Hepatocyte (in vitro differentiated cells): Measurements from ENCODE around the gene GPD2. TPM values are rescaled to one million over a fixed set of nuclear protein-coding genes. Genes with fewer than 3 reads are reported as not detected.

ENCODE experiments used
- DNase-seq: peaks from one replicate; pipeline ENCODE4 v3.0.0-alpha.2; 2016; ENCODE audit warnings: low spot score
- H2AFZ ChIP-seq: fragments of 200-600 bp; sonication (generic); 2 replicates; pipeline ENCODE4 v1.6.0; 2016; ENCODE audit warnings: antibody characterized with exemption, mild to moderate bottlenecking
- H3K27ac ChIP-seq: fragments of 200-600 bp; sonication (generic); 2 replicates; pipeline ENCODE4 v1.5.1; 2016; ENCODE audit warnings: mild to moderate bottlenecking
- H3K27me3 ChIP-seq: fragments of 200-600 bp; sonication (generic); 2 replicates; pipeline ENCODE4 v1.6.1; 2016
- H3K36me3 ChIP-seq: fragments of 200-600 bp; sonication (generic); replicated peaks from 2 replicates; pipeline ENCODE4 v1.5.1; 2016; ENCODE audit warnings: low read depth; ENCODE audit not compliant: insufficient read depth
- H3K4me1 ChIP-seq: fragments of 200-600 bp; sonication (generic); 2 replicates; pipeline ENCODE4 v1.5.1; 2016; ENCODE audit warnings: mild to moderate bottlenecking, moderate library complexity; ENCODE audit not compliant: insufficient read depth
- H3K4me2 ChIP-seq: fragments of 200-600 bp; sonication (generic); 2 replicates; pipeline ENCODE4 v1.6.0; 2016
- H3K4me3 ChIP-seq: fragments of 200-600 bp; sonication (generic); 2 replicates; pipeline ENCODE4 v1.5.1; 2016; ENCODE audit warnings: mild to moderate bottlenecking
- H3K79me2 ChIP-seq: fragments of 200-600 bp; sonication (generic); 2 replicates; pipeline ENCODE4 v1.6.0; 2017; ENCODE audit warnings: mild to moderate bottlenecking
- H3K9me2 ChIP-seq: fragments of 200-600 bp; sonication (generic); replicated peaks from 2 replicates; pipeline ENCODE4 v1.6.0; 2017; ENCODE audit warnings: mild to moderate bottlenecking; ENCODE audit not compliant: insufficient read depth
- H3K9me3 ChIP-seq: fragments of 200-600 bp; sonication (generic); 2 replicates; pipeline ENCODE4 v1.5.1; 2016; ENCODE audit warnings: low read depth, mild to moderate bottlenecking
- H4K20me1 ChIP-seq: fragments of 200-600 bp; sonication (generic); 2 replicates; pipeline ENCODE4 v1.6.0; 2016; ENCODE audit warnings: mild to moderate bottlenecking; ENCODE audit not compliant: insufficient read depth, poor library complexity, severe bottlenecking
- EZH2 ChIP-seq: fragments of 200-600 bp; sonication (generic); IDR thresholded peaks from 2 replicates; pipeline ENCODE4 v1.6.1; 2016; ENCODE audit warnings: antibody characterized with exemption, mild to moderate bottlenecking, borderline replicate concordance
- EZH2phosphoT487 ChIP-seq: fragments of 200-600 bp; sonication (generic); IDR thresholded peaks from one replicate; pipeline ENCODE4 v1.6.1; 2018; ENCODE audit warnings: antibody characterized with exemption, mild to moderate bottlenecking, low read depth, moderate library complexity; ENCODE audit not compliant: unreplicated experiment, severe bottlenecking
- WGBS: methylation state at CpG from one replicate; pipeline ENCODE4 v1.1.6; 2016; ENCODE audit warnings: low lambda C conversion rate; ENCODE audit errors: missing lambda C conversion rate; 5-methylcytosine and 5-hydroxymethylcytosine counted together
- polyA plus RNA-seq: library from polyadenylated mRNA; unstranded; fragments of >200 nt; fragmentation: Nextera tagmentation; extraction: Ambion mirVana; gene quantifications from 2 replicates; pipeline ENCODE4 v1.2.1, GENCODE V29; 2016
- total RNA-seq: library from RNA; depleted of rRNA; stranded (reverse); fragments of >200 nt; gene quantifications from 2 replicates; pipeline ENCODE4 v1.2.3, GENCODE V29; 2014
- TF ChIP-seq, protein P1 (sequence below): fragments of 200-600 bp; sonication (generic); IDR thresholded peaks from 2 replicates; pipeline ENCODE4 v1.5.1; 2016; ENCODE audit warnings: antibody characterized with exemption, mild to moderate bottlenecking; ENCODE audit not compliant: poor library complexity

Gene GPD2
- total and polyA plus RNA-seq, 2 experiments from 2014 or later, result 10.8 to 71.7 TPM

DNA sequence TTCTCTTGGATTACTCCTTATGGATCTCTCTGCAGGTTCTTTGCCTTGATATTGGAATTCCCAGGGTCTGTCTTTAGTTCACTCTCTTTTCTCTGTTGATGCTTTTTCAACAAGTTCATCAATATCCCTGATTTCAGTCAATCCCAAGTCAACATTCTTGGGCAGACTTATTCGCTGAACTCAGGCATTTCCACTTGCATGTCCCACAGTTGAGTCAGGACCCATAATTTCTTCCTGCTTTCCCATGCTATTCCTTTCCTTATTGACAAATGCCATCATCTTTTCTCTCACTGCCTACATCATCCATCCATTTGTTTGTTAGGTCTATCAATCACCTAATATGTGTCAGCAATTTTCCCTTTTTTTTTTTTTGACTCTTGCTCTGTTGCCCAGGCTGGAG lies 11.6 kb downstream of the GPD2 start:
- TF ChIP-seq, protein P1, sequence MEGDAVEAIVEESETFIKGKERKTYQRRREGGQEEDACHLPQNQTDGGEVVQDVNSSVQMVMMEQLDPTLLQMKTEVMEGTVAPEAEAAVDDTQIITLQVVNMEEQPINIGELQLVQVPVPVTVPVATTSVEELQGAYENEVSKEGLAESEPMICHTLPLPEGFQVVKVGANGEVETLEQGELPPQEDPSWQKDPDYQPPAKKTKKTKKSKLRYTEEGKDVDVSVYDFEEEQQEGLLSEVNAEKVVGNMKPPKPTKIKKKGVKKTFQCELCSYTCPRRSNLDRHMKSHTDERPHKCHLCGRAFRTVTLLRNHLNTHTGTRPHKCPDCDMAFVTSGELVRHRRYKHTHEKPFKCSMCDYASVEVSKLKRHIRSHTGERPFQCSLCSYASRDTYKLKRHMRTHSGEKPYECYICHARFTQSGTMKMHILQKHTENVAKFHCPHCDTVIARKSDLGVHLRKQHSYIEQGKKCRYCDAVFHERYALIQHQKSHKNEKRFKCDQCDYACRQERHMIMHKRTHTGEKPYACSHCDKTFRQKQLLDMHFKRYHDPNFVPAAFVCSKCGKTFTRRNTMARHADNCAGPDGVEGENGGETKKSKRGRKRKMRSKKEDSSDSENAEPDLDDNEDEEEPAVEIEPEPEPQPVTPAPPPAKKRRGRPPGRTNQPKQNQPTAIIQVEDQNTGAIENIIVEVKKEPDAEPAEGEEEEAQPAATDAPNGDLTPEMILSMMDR, result no peak
- no peak for TF ChIP-seq EZH2
- no peak for TF ChIP-seq EZH2phosphoT487
- H3K4me2 ChIP-seq, result no peak overlapping the region
- no peaks in the 10 kb centered on the region for H3K9me2 ChIP-seq
- no peaks in the 10 kb centered on the region for H3K36me3 ChIP-seq
- H2AFZ ChIP-seq, result no peak overlapping the region
- 100% methylated on average over 1 of the region's 1 CpG for WGBS
- no peaks in the 10 kb centered on the region for H3K27me3 ChIP-seq
- H3K4me1 ChIP-seq, result no peaks in the 10 kb centered on the region
- peaks cover 72% of the 10 kb centered on the region for H3K79me2 ChIP-seq
- no peaks in the 10 kb centered on the region for H4K20me1 ChIP-seq
- no peak for DNase-seq
- H3K27ac ChIP-seq, result no peak overlapping the region
- no peaks in the 10 kb centered on the region for H3K9me3 ChIP-seq
- no peak overlapping the region for H3K4me3 ChIP-seq

DNA sequence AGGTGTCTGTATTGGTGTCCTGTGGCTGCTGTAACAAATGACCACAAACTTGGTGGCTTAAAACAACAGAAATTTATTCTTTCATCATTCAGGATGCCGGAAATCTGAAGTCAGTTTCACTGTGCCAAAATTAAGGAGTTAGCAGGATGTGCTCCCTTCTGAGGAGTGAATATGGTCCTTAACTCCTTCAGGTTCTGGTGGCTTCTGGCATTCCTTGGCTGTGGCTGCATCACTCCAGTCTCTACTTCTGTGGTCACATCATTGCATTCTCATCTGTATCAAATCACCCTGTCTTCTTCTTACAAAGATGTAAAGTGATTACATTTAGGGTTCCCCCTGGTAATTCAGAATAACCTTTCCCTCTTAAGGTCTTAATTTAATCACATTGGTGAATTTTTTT lies 12.6 kb downstream of the GPD2 start:
- Histone ChIP-seq H3K36me3 (no peaks in the 10 kb centered on the region), H3K9me2 (no peaks in the 10 kb centered on the region), H4K20me1 (no peaks in the 10 kb centered on the region), H3K27ac (no peak overlapping the region), H3K79me2 (peaks cover 72% of the 10 kb centered on the region), H2AFZ (no peak overlapping the region), H3K4me3 (no peak overlapping the region), H3K4me1 (no peaks in the 10 kb centered on the region), H3K27me3 (no peaks in the 10 kb centered on the region), H3K4me2 (no peak overlapping the region), H3K9me3 (no peaks in the 10 kb centered on the region)
- no peak for DNase-seq
- TF ChIP-seq EZH2phosphoT487 (no peak), EZH2 (no peak)
- TF ChIP-seq, protein P1, result no peak
- 100% methylated on average over 1 of the region's 1 CpG for WGBS

DNA sequence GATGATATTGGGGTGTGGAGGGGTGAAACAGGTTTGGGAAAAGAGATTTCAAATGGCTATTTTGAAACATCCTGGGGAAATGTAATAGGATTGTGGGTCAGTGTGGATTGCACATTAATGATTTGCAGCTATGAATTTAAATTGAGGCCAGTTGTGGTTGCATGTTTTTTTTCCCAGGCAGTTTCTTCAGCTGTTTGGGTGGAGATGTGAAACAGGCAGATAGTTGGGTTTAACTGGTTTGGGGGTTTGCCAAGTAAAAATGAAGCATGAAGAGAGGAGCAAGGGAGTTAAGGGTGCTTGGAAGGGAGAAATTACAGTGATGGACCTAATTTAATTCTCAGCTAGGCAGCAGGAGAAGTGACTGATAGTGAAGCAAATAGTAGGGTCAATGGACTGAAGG lies 16.8 kb downstream of the GPD2 start:
- H3K79me2 ChIP-seq, result peaks cover 62% of the 10 kb centered on the region
- no peak overlapping the region for H3K27ac ChIP-seq
- peaks cover 7% of the 10 kb centered on the region for H3K4me1 ChIP-seq
- H3K36me3 ChIP-seq, result no peaks in the 10 kb centered on the region
- no peak overlapping the region for H2AFZ ChIP-seq
- H3K27me3 ChIP-seq, result no peaks in the 10 kb centered on the region
- H4K20me1 ChIP-seq, result no peaks in the 10 kb centered on the region
- TF ChIP-seq EZH2 (no peak), EZH2phosphoT487 (no peak)
- TF ChIP-seq, protein P1, result no peak
- H3K4me3 ChIP-seq, result no peak overlapping the region
- H3K9me3 ChIP-seq, result no peaks in the 10 kb centered on the region
- H3K9me2 ChIP-seq, result no peaks in the 10 kb centered on the region
- DNase-seq, result no peak
- no peak overlapping the region for H3K4me2 ChIP-seq

DNA sequence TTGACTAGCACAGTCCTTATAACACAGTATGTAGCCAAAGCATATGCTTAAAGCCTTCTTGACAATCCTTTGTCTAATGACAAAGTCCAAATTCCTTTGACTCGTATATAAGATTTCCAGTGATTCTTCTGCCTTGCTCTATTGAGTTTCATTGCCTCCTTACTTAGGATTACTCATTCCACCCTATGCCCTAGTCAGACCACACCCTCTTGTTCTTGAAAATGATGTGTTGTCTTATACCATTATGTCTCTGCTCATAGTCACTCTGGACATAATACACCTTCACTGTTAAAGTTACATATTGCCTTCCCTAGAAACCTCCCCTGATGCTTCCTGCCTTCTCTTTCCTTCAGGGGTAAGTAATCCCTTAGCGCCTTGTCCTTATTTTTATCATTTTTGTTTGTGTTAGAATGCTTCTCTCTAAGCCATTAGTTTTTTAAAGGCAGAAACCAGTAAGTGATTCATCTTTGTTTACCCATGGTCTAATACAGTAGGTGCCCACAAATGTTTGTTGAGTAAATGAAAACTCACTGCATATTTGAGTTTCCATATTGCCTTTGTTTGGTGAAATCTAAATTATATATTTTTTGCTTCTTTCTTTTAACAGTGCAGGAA lies 19.3 kb downstream of the GPD2 start:
- no peaks in the 10 kb centered on the region for H3K27me3 ChIP-seq
- H3K4me1 ChIP-seq, result peaks cover 7% of the 10 kb centered on the region
- TF ChIP-seq EZH2phosphoT487, result no peak
- TF ChIP-seq, protein P1, result no peak
- no peak for TF ChIP-seq EZH2
- no peak overlapping the region for H2AFZ ChIP-seq
- H3K27ac ChIP-seq, result peak overlapping the region; percentile 77
- no peaks in the 10 kb centered on the region for H3K36me3 ChIP-seq
- no peaks in the 10 kb centered on the region for H3K9me2 ChIP-seq
- H3K4me3 ChIP-seq, result no peak overlapping the region
- no peak overlapping the region for H3K4me2 ChIP-seq
- H4K20me1 ChIP-seq, result no peaks in the 10 kb centered on the region
- H3K79me2 ChIP-seq, result peaks cover 59% of the 10 kb centered on the region
- no peaks in the 10 kb centered on the region for H3K9me3 ChIP-seq
- DNase-seq, result peak; percentile 40
- WGBS, result 80% methylated on average over 2 of the region's 2 CpGs
